ENCODE measurements around the gene CFHR1.

- TF ChIP-seq GATA2 (IDR thresholded peaks at IDR 0.05; ENCODE audit: low read depth, low read length) (no peak), GATA3 (IDR thresholded peaks at IDR 0.05; ENCODE audit: low read depth, low read length) (no peak)
Measured at GRCh38 chr1:196866974-196867373, 47.4 kb downstream of the CFHR1 start.
